Trophoblast cell (in vitro differentiated cells and primary cell): ENCODE results near the gene TPSB2.

Experiments used
- DNase-seq, 2 donors: peaks; one replicate each; pipeline ENCODE4 v3.0.0-alpha.2; 2016
- H2AFZ ChIP-seq: 2 replicates; pipeline ENCODE4 v1.6.1; 2013; ENCODE audit warnings: low read length, moderate library complexity, mild to moderate bottlenecking; ENCODE audit not compliant: insufficient read depth, poor library complexity
- H2AK5ac ChIP-seq: 2 replicates; pipeline ENCODE4 v1.6.1; 2013; ENCODE audit warnings: mild to moderate bottlenecking, low read length
- H2BK120ac ChIP-seq: 2 replicates; pipeline ENCODE4 v1.6.1; 2013; ENCODE audit warnings: low read length, mild to moderate bottlenecking, moderate library complexity; ENCODE audit not compliant: insufficient read depth, poor library complexity
- H2BK12ac ChIP-seq: 2 replicates; pipeline ENCODE4 v1.6.1; 2013; ENCODE audit warnings: mild to moderate bottlenecking, low read length, moderate library complexity
- H2BK5ac ChIP-seq: 2 replicates; pipeline ENCODE4 v1.6.1; 2013; ENCODE audit warnings: low read length, low read depth, moderate library complexity, mild to moderate bottlenecking; ENCODE audit not compliant: poor library complexity
- H3K14ac ChIP-seq: 2 replicates; pipeline ENCODE4 v1.6.1; 2013; ENCODE audit warnings: mild to moderate bottlenecking, low read length
- H3K18ac ChIP-seq: 2 replicates; pipeline ENCODE4 v1.6.1; 2013; ENCODE audit warnings: mild to moderate bottlenecking, low read length
- H3K23ac ChIP-seq: 2 replicates; pipeline ENCODE4 v1.6.1; 2013; ENCODE audit warnings: low read length
- H3K27ac ChIP-seq: 2 replicates; pipeline ENCODE4 v1.5.1; 2013; ENCODE audit warnings: low read depth, mild to moderate bottlenecking, inconsistent platforms, low read length, moderate library complexity
- H3K27me3 ChIP-seq: 2 replicates; pipeline ENCODE4 v1.6.1; 2013; ENCODE audit warnings: inconsistent platforms, mild to moderate bottlenecking, low read length, moderate library complexity; ENCODE audit not compliant: insufficient read depth
- H3K36me3 ChIP-seq, 2 experiments: 1 replicate in 1 of 2; 2 replicates in 1 of 2; pipeline ENCODE4 v1.6.1; 2013; ENCODE audit warnings: low read length in 2 of 2, mild to moderate bottlenecking in 2 of 2, moderate library complexity in 1 of 2; ENCODE audit not compliant: insufficient read depth in 2 of 2, control insufficient read depth in 1 of 2
- H3K4ac ChIP-seq: 2 replicates; pipeline ENCODE4 v1.6.1; 2013; ENCODE audit warnings: low read depth, mild to moderate bottlenecking, low read length, moderate library complexity
- H3K4me1 ChIP-seq, 2 experiments: 1 replicate in 1 of 2; 2 replicates in 1 of 2; pipeline ENCODE4 v1.6.1; 2013; ENCODE audit warnings: low read length in 2 of 2, mild to moderate bottlenecking in 2 of 2, moderate library complexity in 1 of 2; ENCODE audit not compliant: insufficient read depth in 2 of 2, control insufficient read depth in 1 of 2
- H3K4me2 ChIP-seq: 2 replicates; pipeline ENCODE4 v1.6.1; 2013; ENCODE audit warnings: inconsistent platforms, mild to moderate bottlenecking, low read length, moderate library complexity
- H3K4me3 ChIP-seq: 2 replicates; pipeline ENCODE4 v1.5.1; 2013; ENCODE audit warnings: mild to moderate bottlenecking, low read depth, low read length, inconsistent platforms
- H3K79me1 ChIP-seq: one replicate; pipeline ENCODE4 v1.6.1; 2013; ENCODE audit warnings: low read length
- H3K79me2 ChIP-seq: 2 replicates; pipeline ENCODE4 v1.6.1; 2013; ENCODE audit warnings: low read length, mild to moderate bottlenecking; ENCODE audit not compliant: control insufficient read depth, insufficient read depth, poor library complexity
- H3K9ac ChIP-seq: 2 replicates; pipeline ENCODE4 v1.6.1; 2013; ENCODE audit warnings: mild to moderate bottlenecking, low read length
- H3K9me3 ChIP-seq: 2 replicates; pipeline ENCODE4 v1.6.1; 2013; ENCODE audit warnings: low read depth, mild to moderate bottlenecking, control low read depth, inconsistent platforms, low read length; ENCODE audit not compliant: insufficient read depth
- H4K12ac ChIP-seq: 2 replicates; pipeline ENCODE4 v1.6.1; 2013; ENCODE audit warnings: low read depth, mild to moderate bottlenecking, low read length, moderate library complexity
- H4K8ac ChIP-seq: 2 replicates; pipeline ENCODE4 v1.6.1; 2013; ENCODE audit warnings: low read depth, mild to moderate bottlenecking, low read length, moderate library complexity
- H4K91ac ChIP-seq: one replicate; pipeline ENCODE4 v1.6.1; 2013; ENCODE audit warnings: low read depth, mild to moderate bottlenecking, low read length, moderate library complexity
- WGBS: extraction: QIAGEN DNeasy Blood & Tissue Kit; methylation state at CpG from one replicate; pipeline ENCODE4 v1.1.7; 2013; ENCODE audit warnings: missing lambda C conversion rate; ENCODE audit not compliant: insufficient read length, insufficient coverage; ENCODE audit errors: extremely low coverage; 5-methylcytosine and 5-hydroxymethylcytosine counted together

The TPSB2 gene

DNA sequence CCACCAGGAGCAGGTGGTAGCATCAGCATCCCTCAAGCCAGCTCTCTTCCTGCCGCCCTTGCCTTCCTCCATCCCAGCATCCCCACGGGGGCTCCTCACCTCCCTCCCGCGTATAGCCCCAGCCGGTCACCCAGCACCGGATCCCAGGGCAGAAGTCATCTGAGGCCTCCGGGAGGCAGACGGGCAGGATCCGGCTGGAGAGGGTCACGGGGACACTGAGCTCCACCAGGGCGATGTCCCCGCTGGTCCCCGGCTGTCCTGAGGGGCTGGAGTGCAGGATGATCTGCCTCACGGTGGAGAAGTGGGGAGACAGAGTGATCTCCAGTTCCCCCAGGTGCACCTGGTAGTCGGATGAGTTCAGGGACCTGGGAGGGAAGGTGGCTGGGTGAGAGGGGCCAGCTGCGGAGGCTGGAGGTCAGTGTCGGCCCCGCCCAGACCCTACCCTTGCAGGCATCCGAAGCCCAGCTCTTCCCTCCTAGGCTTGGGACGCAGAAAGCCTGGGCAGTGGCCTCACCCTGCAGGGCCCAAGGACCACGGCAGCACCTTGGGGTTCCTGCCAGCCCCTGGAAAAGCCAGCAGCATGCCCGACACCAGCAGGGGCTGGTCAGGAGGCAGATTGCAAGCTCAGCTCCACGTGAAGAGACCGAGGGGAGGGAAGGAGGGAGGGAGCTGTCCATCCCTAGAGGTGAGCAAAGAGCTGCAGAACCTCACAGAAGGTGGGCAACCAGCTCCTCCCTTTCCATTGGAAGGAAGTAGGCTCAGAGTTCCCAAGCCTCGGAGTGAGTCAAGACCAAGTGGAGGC is 7.2 kb downstream of the TPSB2 start:
- Histone ChIP-seq H3K23ac (no peak overlapping the region), H2AFZ (no peak overlapping the region), H3K36me3 (no peaks in the 10 kb centered on the region), H3K4ac (no peak overlapping the region), H3K9me3 (peaks cover 2% of the 10 kb centered on the region), H2BK12ac (no peak overlapping the region), H3K9ac (no peak overlapping the region), H3K79me1 (no peaks in the 10 kb centered on the region), H4K91ac (no peak overlapping the region), H3K14ac (no peak overlapping the region), H2AK5ac (no peak overlapping the region), H3K27me3 (no peaks in the 10 kb centered on the region), H2BK5ac (no peak overlapping the region), H3K4me1 (no peaks in the 10 kb centered on the region), H3K79me2 (no peaks in the 10 kb centered on the region), H4K12ac (no peak overlapping the region), H3K4me3 (no peak overlapping the region), H3K27ac (no peak overlapping the region), H2BK120ac (no peak overlapping the region), H4K8ac (no peak overlapping the region), H3K18ac (no peak overlapping the region), H3K4me2 (no peak overlapping the region)
- DNase-seq, result no peak
- WGBS, result no CpG with 5 or more reads among the region's 25 CpGs

DNA sequence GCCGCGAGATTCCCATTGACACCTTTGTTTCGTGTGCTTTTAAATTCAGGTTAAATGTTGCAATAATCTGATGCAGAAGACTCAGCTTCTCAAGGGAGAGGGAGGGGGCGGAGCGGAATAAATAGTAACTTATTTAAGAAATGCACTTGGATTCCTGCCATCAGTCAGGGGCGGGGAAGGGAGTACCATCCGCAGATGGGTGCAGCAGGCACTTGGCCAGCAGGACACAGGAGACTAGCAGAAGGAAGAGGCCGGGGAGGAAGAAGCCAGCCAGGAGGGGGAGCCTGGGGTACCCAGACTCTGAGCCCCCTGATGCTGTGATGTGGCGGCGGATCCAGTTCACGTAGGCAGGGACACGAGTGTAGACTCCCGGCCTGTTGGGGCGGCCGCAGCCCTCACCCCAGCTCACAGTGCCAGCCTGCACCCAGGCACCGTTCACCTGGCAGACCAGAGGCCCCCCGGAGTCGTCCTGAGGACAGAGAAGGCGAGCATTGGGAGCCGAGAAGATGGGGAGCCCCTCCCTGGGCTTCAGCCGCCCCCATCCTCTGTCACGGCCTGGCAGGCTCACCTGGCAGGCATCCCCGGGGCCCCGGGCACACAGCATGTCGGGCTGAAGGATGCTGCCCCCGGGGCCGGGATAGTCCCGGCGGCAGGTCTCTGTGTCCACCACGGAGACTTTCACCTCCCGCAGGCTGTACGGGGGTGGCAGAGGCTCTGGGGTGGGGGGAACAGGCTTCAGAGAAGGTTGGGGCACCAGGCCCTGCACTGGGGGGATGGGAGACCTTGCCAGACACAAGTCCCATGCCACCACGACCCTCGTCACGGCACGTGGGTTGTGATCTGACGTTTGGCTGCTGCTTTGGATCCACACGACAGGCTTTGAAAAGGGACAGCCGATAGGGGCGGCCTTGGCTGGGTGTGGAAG is 8.1 kb downstream of the TPSB2 start:
- no peak overlapping the region for H3K27ac ChIP-seq
- H3K4me2 ChIP-seq, result no peak overlapping the region
- H4K12ac ChIP-seq, result no peak overlapping the region
- no peak overlapping the region for H2BK5ac ChIP-seq
- H3K79me1 ChIP-seq, result no peaks in the 10 kb centered on the region
- H3K4ac ChIP-seq, result no peak overlapping the region
- no peak overlapping the region for H4K8ac ChIP-seq
- H2BK120ac ChIP-seq, result no peak overlapping the region
- peaks cover 2% of the 10 kb centered on the region for H3K9me3 ChIP-seq
- H2AFZ ChIP-seq, result no peak overlapping the region
- H3K4me3 ChIP-seq, result no peak overlapping the region
- H2BK12ac ChIP-seq, result no peak overlapping the region
- H3K9ac ChIP-seq, result no peak overlapping the region
- H3K4me1 ChIP-seq, result no peaks in the 10 kb centered on the region
- H3K14ac ChIP-seq, result no peak overlapping the region
- H4K91ac ChIP-seq, result no peak overlapping the region
- WGBS, result no CpG with 5 or more reads among the region's 40 CpGs
- no peaks in the 10 kb centered on the region for H3K36me3 ChIP-seq
- H3K23ac ChIP-seq, result no peak overlapping the region
- H2AK5ac ChIP-seq, result no peak overlapping the region
- H3K27me3 ChIP-seq, result no peaks in the 10 kb centered on the region
- H3K18ac ChIP-seq, result no peak overlapping the region
- no peaks in the 10 kb centered on the region for H3K79me2 ChIP-seq
- no peak for DNase-seq

DNA sequence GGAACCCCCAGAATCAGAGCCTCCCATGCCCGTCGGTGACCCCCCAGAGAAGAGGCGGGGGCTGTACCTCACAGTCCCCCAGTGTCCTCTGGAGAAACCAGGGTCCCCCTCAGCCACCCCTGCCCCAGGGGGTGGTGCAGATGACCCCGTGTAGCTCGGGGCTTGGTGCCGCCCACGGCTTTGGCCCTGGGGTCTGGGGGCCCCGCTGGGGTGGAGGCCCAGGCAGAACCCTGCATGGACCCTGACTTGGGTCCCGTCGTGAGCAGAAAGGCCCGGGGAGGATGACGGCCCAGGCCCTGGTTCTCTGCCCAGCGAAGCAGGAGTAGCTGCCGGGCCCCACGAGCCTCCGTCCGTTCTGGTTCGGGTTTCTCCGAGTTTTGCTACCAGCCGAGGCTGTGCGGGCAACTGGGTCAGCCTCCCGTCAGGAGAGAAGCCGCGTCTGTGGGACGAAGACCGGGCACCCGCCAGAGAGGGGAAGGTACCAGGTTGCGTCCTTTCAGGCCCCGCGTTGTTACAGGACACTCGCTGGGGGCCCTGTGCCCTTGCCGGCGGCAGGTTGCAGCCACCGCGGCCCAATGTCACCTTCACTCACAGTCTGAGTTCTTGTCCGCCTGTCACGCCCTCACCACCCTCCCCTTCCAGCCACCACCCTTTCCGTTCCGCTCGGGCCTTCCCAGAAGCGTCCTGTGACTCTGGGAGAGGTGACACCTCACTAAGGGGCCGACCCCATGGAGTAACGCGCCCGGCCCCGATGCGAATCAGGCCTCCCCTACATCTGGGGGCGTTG is 8.9 kb downstream of the TPSB2 start:
- H3K4me2 ChIP-seq, result no peak overlapping the region
- no peaks in the 10 kb centered on the region for H3K79me2 ChIP-seq
- H3K9me3 ChIP-seq, result peaks cover 2% of the 10 kb centered on the region
- no peak overlapping the region for H4K12ac ChIP-seq
- H4K8ac ChIP-seq, result no peak overlapping the region
- H3K23ac ChIP-seq, result no peak overlapping the region
- DNase-seq, result no peak
- H3K79me1 ChIP-seq, result no peaks in the 10 kb centered on the region
- H3K9ac ChIP-seq, result no peak overlapping the region
- no peak overlapping the region for H3K14ac ChIP-seq
- H2BK12ac ChIP-seq, result no peak overlapping the region
- H3K4me3 ChIP-seq, result peak overlapping the region; percentile 18
- WGBS, result no CpG with 5 or more reads among the region's 48 CpGs
- H3K27ac ChIP-seq, result no peak overlapping the region
- no peak overlapping the region for H2AFZ ChIP-seq
- no peak overlapping the region for H2BK5ac ChIP-seq
- H3K4me1 ChIP-seq, result no peaks in the 10 kb centered on the region
- H3K18ac ChIP-seq, result no peak overlapping the region
- no peak overlapping the region for H2AK5ac ChIP-seq
- H4K91ac ChIP-seq, result no peak overlapping the region
- H2BK120ac ChIP-seq, result no peak overlapping the region
- H3K27me3 ChIP-seq, result no peaks in the 10 kb centered on the region
- no peaks in the 10 kb centered on the region for H3K36me3 ChIP-seq
- H3K4ac ChIP-seq, result no peak overlapping the region

DNA sequence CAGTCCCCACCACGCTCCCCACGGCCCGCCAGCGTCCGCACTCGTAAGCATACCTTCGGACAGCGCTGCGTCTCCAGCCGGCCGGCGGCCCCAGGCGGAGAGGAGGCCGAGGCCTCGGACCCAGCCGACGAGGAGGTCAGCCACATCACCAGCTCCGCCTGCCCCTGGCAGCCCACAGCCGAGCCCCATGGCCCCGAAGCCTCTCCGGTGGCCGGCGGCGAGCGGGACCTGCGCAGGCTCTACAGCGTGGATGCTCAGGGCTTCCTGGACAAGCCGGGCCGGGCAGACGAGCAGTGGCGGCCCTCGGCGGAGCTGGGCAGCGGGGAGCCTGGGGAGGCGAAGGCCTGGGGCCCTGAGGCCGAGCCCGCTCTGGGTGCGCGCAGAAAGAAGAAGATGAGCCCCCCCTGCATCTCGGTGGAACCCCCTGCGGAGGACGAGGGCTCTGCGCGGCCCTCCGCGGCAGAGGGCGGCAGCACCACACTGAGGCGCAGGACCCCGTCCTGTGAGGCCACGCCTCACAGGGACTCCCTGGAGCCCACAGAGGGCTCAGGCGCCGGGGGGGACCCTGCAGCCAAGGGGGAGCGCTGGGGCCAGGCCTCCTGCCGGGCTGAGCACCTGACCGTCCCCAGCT is 9.8 kb downstream of the TPSB2 start:
- no peak overlapping the region for H2BK12ac ChIP-seq
- H4K91ac ChIP-seq, result no peak overlapping the region
- H3K4me3 ChIP-seq, result no peak overlapping the region
- H2BK120ac ChIP-seq, result no peak overlapping the region
- no peak overlapping the region for H2AK5ac ChIP-seq
- H2BK5ac ChIP-seq, result no peak overlapping the region
- H3K9ac ChIP-seq, result no peak overlapping the region
- no peak overlapping the region for H3K4me2 ChIP-seq
- H4K12ac ChIP-seq, result no peak overlapping the region
- H4K8ac ChIP-seq, result no peak overlapping the region
- H3K27ac ChIP-seq, result no peak overlapping the region
- H3K36me3 ChIP-seq, result no peaks in the 10 kb centered on the region
- no peaks in the 10 kb centered on the region for H3K4me1 ChIP-seq
- no CpG with 5 or more reads among the region's 55 CpGs for WGBS
- H3K79me1 ChIP-seq, result no peaks in the 10 kb centered on the region
- H3K79me2 ChIP-seq, result no peaks in the 10 kb centered on the region
- H3K18ac ChIP-seq, result no peak overlapping the region
- no peak overlapping the region for H3K4ac ChIP-seq
- no peak overlapping the region for H3K14ac ChIP-seq
- peaks cover 2% of the 10 kb centered on the region for H3K9me3 ChIP-seq
- H3K23ac ChIP-seq, result no peak overlapping the region
- no peak for DNase-seq
- no peaks in the 10 kb centered on the region for H3K27me3 ChIP-seq
- no peak overlapping the region for H2AFZ ChIP-seq
